NCI-H2171 (cell line): ENCODE measurements around the gene RINT1.
"Not testable (repeated sequence)": the region's sequence is repeated elsewhere in the genome, so short reads cannot be mapped to it uniquely, and the experiment has no call there.

ENCODE experiments used
- DNase-seq: peaks from one replicate; lab custom pipeline; 2025; lab: John Stamatoyannopoulos, UW

The RINT1 gene

GRCh38 chr7:105532709-105533460 is 884 bp downstream of the RINT1 start:
- no peak for DNase-seq

- no peak for DNase-seq
Observed at GRCh38 chr7:105538339-105538738, 6.3 kb downstream of the RINT1 start.

GRCh38 chr7:105559926-105560325 is 27.9 kb downstream of the RINT1 start:
- no peak for DNase-seq

- DNase-seq = no peak
Observed at GRCh38 chr7:105565190-105565589, 33.2 kb downstream of the RINT1 start.

- DNase-seq = no peak
Observed at GRCh38 chr7:105567024-105567423, 35.0 kb downstream of the RINT1 start.

- no peak for DNase-seq
Observed at GRCh38 chr7:105567821-105568220, 35.8 kb downstream of the RINT1 start.

- no peak for DNase-seq
Observed at GRCh38 chr7:105571891-105572290, 39.9 kb downstream of the RINT1 start.

GRCh38 chr7:105577251-105577650 is 45.2 kb downstream of the RINT1 start:
- DNase-seq = no peak

- DNase-seq = no peak
Observed at GRCh38 chr7:105578496-105578895, 46.5 kb downstream of the RINT1 start.

GRCh38 chr7:105580022-105580740 is 48.2 kb downstream of the RINT1 start:
- DNase-seq = no peak

- DNase-seq = peak; percentile 85
Observed at GRCh38 chr7:105581066-105581811, 49.2 kb downstream of the RINT1 start, which contains the start of gene EFCAB10. TSS of gene EFCAB10 (minus strand) at chr7:105581493. CDS start at chr7:105581463, 30 bp downstream.

- no peak for DNase-seq
Observed at GRCh38 chr7:105583061-105583460, 51.1 kb downstream of the RINT1 start.

- DNase-seq = no peak
Observed at GRCh38 chr7:105584165-105584564, 52.2 kb downstream of the RINT1 start.

GRCh38 chr7:105585850-105586500 is 54.0 kb downstream of the RINT1 start:
- no peak for DNase-seq

GRCh38 chr7:105587909-105588635 is 56.1 kb downstream of the RINT1 start:
- no peak for DNase-seq

GRCh38 chr7:105589356-105590077 is 57.5 kb downstream of the RINT1 start:
- peak; percentile 70 for DNase-seq

GRCh38 chr7:105590793-105591192 is 58.8 kb downstream of the RINT1 start:
- DNase-seq = no peak

- no peak for DNase-seq
Observed at GRCh38 chr7:105591522-105591921, 59.5 kb downstream of the RINT1 start.

- DNase-seq = peak; percentile 93
Observed at GRCh38 chr7:105594034-105594433, 62.0 kb downstream of the RINT1 start.

GRCh38 chr7:105596866-105597265 is 64.9 kb downstream of the RINT1 start:
- DNase-seq = no peak

- not testable (repeated sequence) for DNase-seq
Observed at GRCh38 chr7:105599080-105599479, 67.1 kb downstream of the RINT1 start.
